Measurements from ENCODE around the gene PKHD1.

DNA sequence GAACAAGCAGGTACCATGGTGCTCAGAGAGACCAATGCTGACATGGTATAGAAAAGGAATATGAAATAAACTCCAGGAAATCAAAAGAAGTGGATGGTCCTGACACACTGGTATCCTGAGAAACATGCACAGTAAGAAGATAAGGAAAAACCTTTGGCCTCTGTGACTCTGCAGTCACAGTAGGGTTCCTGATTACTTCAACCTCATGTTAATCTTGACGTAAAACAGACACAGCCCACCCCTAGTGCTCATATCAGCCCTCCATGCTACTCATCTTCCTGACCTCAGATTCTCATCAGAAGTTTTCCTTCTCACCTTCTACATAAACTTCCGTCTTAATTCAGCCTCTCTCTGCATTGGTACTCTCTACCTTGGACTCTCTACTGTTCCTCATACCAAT lies 240.9 kb downstream of the PKHD1 start:
- TF ChIP-seq, protein P1, sequence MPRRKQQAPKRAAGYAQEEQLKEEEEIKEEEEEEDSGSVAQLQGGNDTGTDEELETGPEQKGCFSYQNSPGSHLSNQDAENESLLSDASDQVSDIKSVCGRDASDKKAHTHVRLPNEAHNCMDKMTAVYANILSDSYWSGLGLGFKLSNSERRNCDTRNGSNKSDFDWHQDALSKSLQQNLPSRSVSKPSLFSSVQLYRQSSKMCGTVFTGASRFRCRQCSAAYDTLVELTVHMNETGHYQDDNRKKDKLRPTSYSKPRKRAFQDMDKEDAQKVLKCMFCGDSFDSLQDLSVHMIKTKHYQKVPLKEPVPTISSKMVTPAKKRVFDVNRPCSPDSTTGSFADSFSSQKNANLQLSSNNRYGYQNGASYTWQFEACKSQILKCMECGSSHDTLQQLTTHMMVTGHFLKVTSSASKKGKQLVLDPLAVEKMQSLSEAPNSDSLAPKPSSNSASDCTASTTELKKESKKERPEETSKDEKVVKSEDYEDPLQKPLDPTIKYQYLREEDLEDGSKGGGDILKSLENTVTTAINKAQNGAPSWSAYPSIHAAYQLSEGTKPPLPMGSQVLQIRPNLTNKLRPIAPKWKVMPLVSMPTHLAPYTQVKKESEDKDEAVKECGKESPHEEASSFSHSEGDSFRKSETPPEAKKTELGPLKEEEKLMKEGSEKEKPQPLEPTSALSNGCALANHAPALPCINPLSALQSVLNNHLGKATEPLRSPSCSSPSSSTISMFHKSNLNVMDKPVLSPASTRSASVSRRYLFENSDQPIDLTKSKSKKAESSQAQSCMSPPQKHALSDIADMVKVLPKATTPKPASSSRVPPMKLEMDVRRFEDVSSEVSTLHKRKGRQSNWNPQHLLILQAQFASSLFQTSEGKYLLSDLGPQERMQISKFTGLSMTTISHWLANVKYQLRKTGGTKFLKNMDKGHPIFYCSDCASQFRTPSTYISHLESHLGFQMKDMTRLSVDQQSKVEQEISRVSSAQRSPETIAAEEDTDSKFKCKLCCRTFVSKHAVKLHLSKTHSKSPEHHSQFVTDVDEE (CRISPR knock-in tag; IDR thresholded peaks at IDR 0.05), result no peak
- TF ChIP-seq ZFP30 (CRISPR knock-in tag; IDR thresholded peaks at IDR 0.05), result no peak
- no peak for TF ChIP-seq TCF4 (CRISPR knock-in tag; IDR thresholded peaks at IDR 0.05; ENCODE audit: borderline replicate concordance)
- no peak for TF ChIP-seq ZFP3 (CRISPR knock-in tag; IDR thresholded peaks at IDR 0.05)
- TF ChIP-seq SNAI2 (CRISPR knock-in tag; IDR thresholded peaks at IDR 0.05), result no peak
- no peak for TF ChIP-seq BACH2 (CRISPR knock-in tag; IDR thresholded peaks at IDR 0.05; ENCODE audit: borderline replicate concordance)
- TF ChIP-seq, protein P2, sequence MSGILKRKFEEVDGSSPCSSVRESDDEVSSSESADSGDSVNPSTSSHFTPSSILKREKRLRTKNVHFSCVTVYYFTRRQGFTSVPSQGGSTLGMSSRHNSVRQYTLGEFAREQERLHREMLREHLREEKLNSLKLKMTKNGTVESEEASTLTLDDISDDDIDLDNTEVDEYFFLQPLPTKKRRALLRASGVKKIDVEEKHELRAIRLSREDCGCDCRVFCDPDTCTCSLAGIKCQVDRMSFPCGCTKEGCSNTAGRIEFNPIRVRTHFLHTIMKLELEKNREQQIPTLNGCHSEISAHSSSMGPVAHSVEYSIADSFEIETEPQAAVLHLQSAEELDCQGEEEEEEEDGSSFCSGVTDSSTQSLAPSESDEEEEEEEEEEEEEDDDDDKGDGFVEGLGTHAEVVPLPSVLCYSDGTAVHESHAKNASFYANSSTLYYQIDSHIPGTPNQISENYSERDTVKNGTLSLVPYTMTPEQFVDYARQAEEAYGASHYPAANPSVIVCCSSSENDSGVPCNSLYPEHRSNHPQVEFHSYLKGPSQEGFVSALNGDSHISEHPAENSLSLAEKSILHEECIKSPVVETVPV (CRISPR knock-in tag; IDR thresholded peaks at IDR 0.05), result no peak
- TF ChIP-seq ESRRG (CRISPR knock-in tag; IDR thresholded peaks at IDR 0.05), result no peak
- TF ChIP-seq ZNF565 (CRISPR knock-in tag; conservative IDR thresholded peaks at IDR 0.05; ENCODE audit: low read depth), result no peak
- TF ChIP-seq ISL1 (CRISPR knock-in tag; IDR thresholded peaks at IDR 0.05), result no peak
- TF ChIP-seq, protein P3, sequence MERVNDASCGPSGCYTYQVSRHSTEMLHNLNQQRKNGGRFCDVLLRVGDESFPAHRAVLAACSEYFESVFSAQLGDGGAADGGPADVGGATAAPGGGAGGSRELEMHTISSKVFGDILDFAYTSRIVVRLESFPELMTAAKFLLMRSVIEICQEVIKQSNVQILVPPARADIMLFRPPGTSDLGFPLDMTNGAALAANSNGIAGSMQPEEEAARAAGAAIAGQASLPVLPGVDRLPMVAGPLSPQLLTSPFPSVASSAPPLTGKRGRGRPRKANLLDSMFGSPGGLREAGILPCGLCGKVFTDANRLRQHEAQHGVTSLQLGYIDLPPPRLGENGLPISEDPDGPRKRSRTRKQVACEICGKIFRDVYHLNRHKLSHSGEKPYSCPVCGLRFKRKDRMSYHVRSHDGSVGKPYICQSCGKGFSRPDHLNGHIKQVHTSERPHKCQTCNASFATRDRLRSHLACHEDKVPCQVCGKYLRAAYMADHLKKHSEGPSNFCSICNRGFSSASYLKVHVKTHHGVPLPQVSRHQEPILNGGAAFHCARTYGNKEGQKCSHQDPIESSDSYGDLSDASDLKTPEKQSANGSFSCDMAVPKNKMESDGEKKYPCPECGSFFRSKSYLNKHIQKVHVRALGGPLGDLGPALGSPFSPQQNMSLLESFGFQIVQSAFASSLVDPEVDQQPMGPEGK (CRISPR knock-in tag; IDR thresholded peaks at IDR 0.05; ENCODE audit: borderline replicate concordance), result no peak
